ENCODE measurements around the gene ELOB. TPM values are rescaled to one million over a fixed set of nuclear protein-coding genes. Genes with fewer than 3 reads are reported as not detected.

ELOB gene
- total RNA-seq, 1 experiment from 2014 or later: 358 TPM

DNA sequence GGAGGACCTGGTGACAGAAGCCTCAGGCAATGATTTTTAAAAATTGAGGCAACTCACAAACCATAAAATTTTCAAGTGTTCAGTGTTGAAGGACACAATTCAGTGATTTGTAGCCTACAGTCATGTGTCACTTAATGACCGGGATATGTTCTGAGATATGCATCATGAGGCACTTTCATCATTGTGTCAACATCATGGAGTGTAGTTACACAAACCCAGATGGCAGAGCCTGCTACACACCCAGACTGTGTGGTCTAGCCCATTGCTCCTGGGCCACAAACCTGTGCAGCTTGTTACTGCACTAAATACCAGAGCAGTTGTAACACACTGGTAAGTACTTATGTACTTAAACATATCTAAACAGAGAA lies 22.8 kb upstream of the ELOB start:
- Histone ChIP-seq H4K20me1 (ENCODE audit: insufficient read depth, low read depth, low read length) (no peaks in the 10 kb centered on the region), H3K27me3 (ENCODE audit: low read length) (no peaks in the 10 kb centered on the region), H3K27ac (ENCODE audit: low read length) (no peak overlapping the region), H3K36me3 (ENCODE audit: insufficient read depth, low read length) (no peaks in the 10 kb centered on the region), H3K4me3 (ENCODE audit: low read length) (no peak overlapping the region), H3K4me1 (ENCODE audit: low read length) (no peaks in the 10 kb centered on the region), H2AFZ (ENCODE audit: low read length) (no peak overlapping the region), H3K4me2 (ENCODE audit: low read depth, low read length, poor library complexity, severe bottlenecking) (no peak overlapping the region), H3K79me2 (ENCODE audit: low read length) (no peaks in the 10 kb centered on the region), H3K9me2 (replicated peaks; ENCODE audit: insufficient read depth, low read length) (no peaks in the 10 kb centered on the region), H3K9me3 (ENCODE audit: low read length) (no peaks in the 10 kb centered on the region), H3K9ac (ENCODE audit: low read length) (no peak overlapping the region)
- no peak for DNase-seq

DNA sequence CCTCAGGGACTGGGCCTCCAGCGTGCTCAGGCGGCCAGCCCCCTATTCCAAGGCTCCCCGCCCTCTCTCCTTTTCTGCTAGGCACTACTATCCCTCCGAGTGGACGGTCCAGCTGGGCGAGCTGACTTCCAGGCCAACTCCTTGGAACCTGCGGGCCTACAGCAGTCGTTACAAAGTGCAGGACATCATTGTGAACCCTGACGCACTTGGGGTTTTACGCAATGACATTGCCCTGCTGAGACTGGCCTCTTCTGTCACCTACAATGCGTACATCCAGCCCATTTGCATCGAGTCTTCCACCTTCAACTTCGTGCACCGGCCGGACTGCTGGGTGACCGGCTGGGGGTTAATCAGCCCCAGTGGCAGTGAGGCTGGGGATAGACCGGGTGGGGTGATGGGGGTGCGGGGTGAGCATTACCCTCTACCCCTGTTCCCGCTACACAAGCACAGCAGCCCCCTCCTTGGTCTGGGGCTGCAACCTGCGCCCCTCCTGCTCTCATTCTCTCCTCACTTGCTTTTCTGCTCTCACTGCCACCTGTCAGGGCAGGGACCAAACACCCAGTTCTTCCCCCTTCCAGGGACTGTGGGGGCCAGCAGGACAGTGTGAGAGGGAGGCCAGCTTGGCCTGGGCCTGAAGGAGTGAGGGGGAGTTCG lies 22.3 kb upstream of the ELOB start:
- DNase-seq: no peak

DNA sequence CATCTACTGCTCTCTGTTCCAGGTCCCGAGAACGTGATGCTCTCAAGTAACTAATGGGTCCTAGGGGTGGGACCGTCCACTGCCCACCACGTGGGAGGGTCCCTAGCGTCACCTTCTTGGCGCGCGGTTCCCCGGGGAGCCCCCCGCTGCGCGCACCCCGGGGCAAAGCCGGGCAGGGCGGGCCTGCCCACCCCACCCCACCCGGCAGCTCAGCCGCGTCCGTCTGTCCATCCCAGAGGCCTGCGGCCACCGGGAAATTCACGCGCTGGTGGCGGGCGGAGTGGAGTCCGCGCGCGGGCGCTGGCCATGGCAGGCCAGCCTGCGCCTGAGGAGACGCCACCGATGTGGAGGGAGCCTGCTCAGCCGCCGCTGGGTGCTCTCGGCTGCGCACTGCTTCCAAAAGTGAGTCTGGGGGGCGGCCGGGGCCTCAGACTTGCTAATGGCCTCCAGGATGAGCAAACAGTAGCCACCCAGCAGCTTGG lies 21.7 kb upstream of the ELOB start:
- H3K4me2 ChIP-seq (ENCODE audit: low read depth, low read length, poor library complexity, severe bottlenecking): no peak overlapping the region
- no peak overlapping the region for H3K27ac ChIP-seq (ENCODE audit: low read length)
- no peak for DNase-seq
- H3K4me3 ChIP-seq (ENCODE audit: low read length): no peak overlapping the region
- H3K4me1 ChIP-seq (ENCODE audit: low read length): no peaks in the 10 kb centered on the region
- no peaks in the 10 kb centered on the region for H3K9me3 ChIP-seq (ENCODE audit: low read length)
- no peaks in the 10 kb centered on the region for H3K9me2 ChIP-seq (replicated peaks; ENCODE audit: insufficient read depth, low read length)
- H3K27me3 ChIP-seq (ENCODE audit: low read length): no peaks in the 10 kb centered on the region
- H2AFZ ChIP-seq (ENCODE audit: low read length): no peak overlapping the region
- H3K36me3 ChIP-seq (ENCODE audit: insufficient read depth, low read length): no peaks in the 10 kb centered on the region
- no peak overlapping the region for H3K9ac ChIP-seq (ENCODE audit: low read length)
- H3K79me2 ChIP-seq (ENCODE audit: low read length): no peaks in the 10 kb centered on the region
- no peaks in the 10 kb centered on the region for H4K20me1 ChIP-seq (ENCODE audit: insufficient read depth, low read depth, low read length)

More for the DNA sequence above, 22.3 kb upstream of the ELOB start:
- H3K9ac ChIP-seq (ENCODE audit: low read length): no peak overlapping the region
- H3K27ac ChIP-seq (ENCODE audit: low read length): no peak overlapping the region
- H3K9me2 ChIP-seq (replicated peaks; ENCODE audit: insufficient read depth, low read length): no peaks in the 10 kb centered on the region
- no peak overlapping the region for H3K4me3 ChIP-seq (ENCODE audit: low read length)
- H3K4me1 ChIP-seq (ENCODE audit: low read length): no peaks in the 10 kb centered on the region
- H3K27me3 ChIP-seq (ENCODE audit: low read length): no peaks in the 10 kb centered on the region
- no peaks in the 10 kb centered on the region for H3K36me3 ChIP-seq (ENCODE audit: insufficient read depth, low read length)
- H3K9me3 ChIP-seq (ENCODE audit: low read length): no peaks in the 10 kb centered on the region
- H2AFZ ChIP-seq (ENCODE audit: low read length): no peak overlapping the region
- no peak overlapping the region for H3K4me2 ChIP-seq (ENCODE audit: low read depth, low read length, poor library complexity, severe bottlenecking)
- no peaks in the 10 kb centered on the region for H3K79me2 ChIP-seq (ENCODE audit: low read length)
- H4K20me1 ChIP-seq (ENCODE audit: insufficient read depth, low read depth, low read length): no peaks in the 10 kb centered on the region

DNA sequence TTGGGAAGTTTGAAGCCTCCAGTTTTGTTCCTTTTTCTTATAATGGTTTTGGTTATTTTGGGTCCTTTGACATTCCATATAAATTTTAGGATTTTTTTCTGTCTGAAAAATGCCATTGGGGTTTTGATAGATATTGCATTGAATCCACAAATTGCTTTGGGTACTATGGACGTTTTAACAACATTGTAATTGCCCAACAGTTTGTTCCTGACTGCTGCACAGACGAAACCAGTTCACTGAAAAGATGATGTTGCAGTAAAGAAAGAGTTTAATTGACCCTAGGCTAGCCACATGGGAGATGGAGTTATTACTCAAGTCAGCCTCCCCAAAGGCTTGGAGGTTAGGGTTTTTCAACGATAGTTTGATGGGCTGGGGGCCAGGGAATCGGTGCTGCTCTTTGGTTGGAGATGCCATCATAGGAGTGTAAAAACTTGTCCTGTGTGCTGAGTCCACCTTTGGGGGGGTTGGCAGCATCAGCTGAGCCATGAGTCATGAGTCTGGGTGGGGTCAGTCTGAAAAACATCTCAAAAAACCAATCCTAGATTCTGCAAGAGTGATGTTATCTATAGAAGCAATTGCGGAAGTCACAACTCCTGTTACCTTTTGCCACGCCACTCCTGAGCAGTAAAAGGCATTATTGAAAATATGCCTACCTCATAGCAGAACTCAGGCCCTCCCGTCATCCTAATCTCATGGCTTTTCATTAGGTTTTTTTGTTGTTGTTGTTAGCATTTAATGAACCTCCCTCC lies 18.5 kb upstream of the ELOB start:
- Histone ChIP-seq H3K9ac (ENCODE audit: low read length) (no peak overlapping the region), H3K27ac (ENCODE audit: low read length) (no peak overlapping the region), H3K9me2 (replicated peaks; ENCODE audit: insufficient read depth, low read length) (no peaks in the 10 kb centered on the region), H3K79me2 (ENCODE audit: low read length) (no peaks in the 10 kb centered on the region), H3K27me3 (ENCODE audit: low read length) (no peaks in the 10 kb centered on the region), H3K4me3 (ENCODE audit: low read length) (no peak overlapping the region), H4K20me1 (ENCODE audit: insufficient read depth, low read depth, low read length) (no peaks in the 10 kb centered on the region), H3K4me1 (ENCODE audit: low read length) (no peaks in the 10 kb centered on the region), H3K4me2 (ENCODE audit: low read depth, low read length, poor library complexity, severe bottlenecking) (no peak overlapping the region), H3K36me3 (ENCODE audit: insufficient read depth, low read length) (no peaks in the 10 kb centered on the region), H3K9me3 (ENCODE audit: low read length) (no peaks in the 10 kb centered on the region), H2AFZ (ENCODE audit: low read length) (no peak overlapping the region)
- no peak for DNase-seq

DNA sequence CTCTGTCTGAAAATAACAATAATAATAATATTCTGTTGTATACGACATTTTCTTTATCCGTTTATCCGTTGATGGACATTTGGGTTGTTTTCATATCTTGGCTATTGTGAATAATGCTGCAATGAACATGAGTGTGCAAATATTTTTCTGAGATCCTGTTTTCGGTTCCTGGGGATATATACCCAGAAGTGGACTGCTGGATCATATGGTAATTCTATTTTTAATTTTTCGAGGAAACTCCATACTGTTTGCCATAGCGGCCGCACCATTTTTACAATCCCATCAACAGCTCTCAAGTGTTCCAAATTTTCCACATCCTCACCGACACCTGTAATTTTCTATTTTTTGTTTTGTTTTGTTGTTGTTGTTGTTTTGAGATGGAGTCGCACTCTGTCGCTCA lies 15.9 kb upstream of the ELOB start:
- H3K79me2 ChIP-seq (ENCODE audit: low read length): no peaks in the 10 kb centered on the region
- no peaks in the 10 kb centered on the region for H3K36me3 ChIP-seq (ENCODE audit: insufficient read depth, low read length)
- no peak overlapping the region for H2AFZ ChIP-seq (ENCODE audit: low read length)
- no peak overlapping the region for H3K4me2 ChIP-seq (ENCODE audit: low read depth, low read length, poor library complexity, severe bottlenecking)
- no peaks in the 10 kb centered on the region for H3K27me3 ChIP-seq (ENCODE audit: low read length)
- no peak overlapping the region for H3K27ac ChIP-seq (ENCODE audit: low read length)
- H3K4me1 ChIP-seq (ENCODE audit: low read length): no peaks in the 10 kb centered on the region
- H4K20me1 ChIP-seq (ENCODE audit: insufficient read depth, low read depth, low read length): no peaks in the 10 kb centered on the region
- H3K9ac ChIP-seq (ENCODE audit: low read length): no peak overlapping the region
- no peaks in the 10 kb centered on the region for H3K9me2 ChIP-seq (replicated peaks; ENCODE audit: insufficient read depth, low read length)
- DNase-seq: no peak
- no peaks in the 10 kb centered on the region for H3K9me3 ChIP-seq (ENCODE audit: low read length)
- no peak overlapping the region for H3K4me3 ChIP-seq (ENCODE audit: low read length)

DNA sequence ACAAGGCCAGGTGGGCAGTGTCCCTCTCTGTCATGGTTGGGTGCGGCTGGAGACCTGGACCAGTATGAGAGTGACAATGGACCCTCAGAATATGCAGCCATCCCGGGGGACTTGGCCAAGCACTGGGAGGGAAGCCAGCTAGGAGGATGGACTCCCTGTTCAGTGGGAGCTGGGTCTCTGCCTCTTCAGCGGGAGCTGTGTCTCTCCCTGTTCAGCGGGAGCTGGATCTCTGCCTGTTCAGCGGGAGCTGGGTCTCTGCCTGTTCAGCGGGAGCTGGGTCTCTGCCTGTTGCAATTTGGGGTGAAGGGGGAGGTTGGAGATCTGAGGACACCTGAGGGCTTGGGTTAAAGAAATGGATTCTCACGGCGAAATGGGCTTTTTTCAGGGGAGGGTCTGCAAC lies 14.1 kb upstream of the ELOB start:
- no peak overlapping the region for H2AFZ ChIP-seq (ENCODE audit: low read length)
- no peak overlapping the region for H3K4me2 ChIP-seq (ENCODE audit: low read depth, low read length, poor library complexity, severe bottlenecking)
- H3K4me1 ChIP-seq (ENCODE audit: low read length): no peaks in the 10 kb centered on the region
- no peaks in the 10 kb centered on the region for H3K79me2 ChIP-seq (ENCODE audit: low read length)
- no peaks in the 10 kb centered on the region for H3K9me3 ChIP-seq (ENCODE audit: low read length)
- no peaks in the 10 kb centered on the region for H3K9me2 ChIP-seq (replicated peaks; ENCODE audit: insufficient read depth, low read length)
- DNase-seq: no peak
- no peaks in the 10 kb centered on the region for H4K20me1 ChIP-seq (ENCODE audit: insufficient read depth, low read depth, low read length)
- no peak overlapping the region for H3K27ac ChIP-seq (ENCODE audit: low read length)
- H3K36me3 ChIP-seq (ENCODE audit: insufficient read depth, low read length): no peaks in the 10 kb centered on the region
- H3K27me3 ChIP-seq (ENCODE audit: low read length): no peaks in the 10 kb centered on the region
- no peak overlapping the region for H3K9ac ChIP-seq (ENCODE audit: low read length)
- no peak overlapping the region for H3K4me3 ChIP-seq (ENCODE audit: low read length)

DNA sequence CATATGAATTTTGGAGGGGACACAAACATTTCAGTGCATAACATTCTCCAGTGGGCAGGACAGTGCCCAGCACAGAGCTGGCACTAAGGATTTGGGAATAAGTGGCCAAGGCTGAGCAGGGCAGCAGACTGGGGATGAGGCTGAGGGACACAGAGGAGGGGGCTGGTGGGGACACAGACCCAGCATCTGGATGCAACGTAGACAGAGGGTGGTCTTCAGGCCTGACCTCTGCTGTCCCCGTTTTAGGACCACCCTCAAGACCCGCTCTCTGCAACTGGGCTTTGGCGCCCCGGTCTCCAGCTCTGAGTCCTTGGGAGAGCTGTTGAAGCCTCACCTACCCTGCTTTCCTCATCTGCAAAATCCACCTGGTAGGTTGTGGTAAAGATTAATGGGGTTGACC lies 13.6 kb upstream of the ELOB start:
- Histone ChIP-seq H3K9me2 (replicated peaks; ENCODE audit: insufficient read depth, low read length) (no peaks in the 10 kb centered on the region), H3K27me3 (ENCODE audit: low read length) (no peaks in the 10 kb centered on the region), H3K4me2 (ENCODE audit: low read depth, low read length, poor library complexity, severe bottlenecking) (no peak overlapping the region), H3K4me1 (ENCODE audit: low read length) (no peaks in the 10 kb centered on the region), H3K4me3 (ENCODE audit: low read length) (no peak overlapping the region), H4K20me1 (ENCODE audit: insufficient read depth, low read depth, low read length) (no peaks in the 10 kb centered on the region), H2AFZ (ENCODE audit: low read length) (no peak overlapping the region), H3K27ac (ENCODE audit: low read length) (no peak overlapping the region), H3K36me3 (ENCODE audit: insufficient read depth, low read length) (no peaks in the 10 kb centered on the region), H3K9ac (ENCODE audit: low read length) (no peak overlapping the region), H3K9me3 (ENCODE audit: low read length) (no peaks in the 10 kb centered on the region), H3K79me2 (ENCODE audit: low read length) (no peaks in the 10 kb centered on the region)
- DNase-seq: no peak

DNA sequence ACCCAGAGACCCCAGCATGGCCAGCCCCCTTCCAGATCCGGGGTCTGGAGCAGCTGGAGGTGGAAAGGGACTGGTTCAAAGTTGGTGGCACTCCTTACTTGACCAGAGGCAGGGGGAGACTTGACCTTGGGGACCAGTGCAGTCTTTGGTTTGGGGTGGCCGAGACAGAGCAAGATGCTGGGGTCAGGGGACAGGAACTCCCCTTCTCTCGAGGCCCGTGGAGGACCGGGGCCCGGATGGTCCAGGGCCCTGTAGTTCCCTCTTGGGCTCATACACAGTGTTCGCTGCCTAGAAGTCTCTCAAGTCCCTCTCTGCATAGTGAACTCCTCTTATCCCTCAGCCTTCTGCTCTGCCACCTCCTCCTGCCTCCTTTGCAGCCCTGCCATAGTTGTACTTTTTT lies 10.9 kb upstream of the ELOB start:
- Histone ChIP-seq H3K27ac (ENCODE audit: low read length) (no peak overlapping the region), H2AFZ (ENCODE audit: low read length) (no peak overlapping the region), H3K9ac (ENCODE audit: low read length) (no peak overlapping the region), H3K27me3 (ENCODE audit: low read length) (no peaks in the 10 kb centered on the region), H3K4me1 (ENCODE audit: low read length) (no peaks in the 10 kb centered on the region), H3K9me2 (replicated peaks; ENCODE audit: insufficient read depth, low read length) (no peaks in the 10 kb centered on the region), H3K9me3 (ENCODE audit: low read length) (no peaks in the 10 kb centered on the region), H3K79me2 (ENCODE audit: low read length) (no peaks in the 10 kb centered on the region), H4K20me1 (ENCODE audit: insufficient read depth, low read depth, low read length) (no peaks in the 10 kb centered on the region), H3K4me3 (ENCODE audit: low read length) (no peak overlapping the region), H3K4me2 (ENCODE audit: low read depth, low read length, poor library complexity, severe bottlenecking) (no peak overlapping the region), H3K36me3 (ENCODE audit: insufficient read depth, low read length) (no peaks in the 10 kb centered on the region)
- DNase-seq: no peak
